Large intestine (tissue), 12 donors: Measurements from ENCODE around the gene KCNT2. TPM values are rescaled to one million over a fixed set of nuclear protein-coding genes. Genes with fewer than 3 reads are reported as not detected.
"Not testable (repeated sequence)": the region's sequence is repeated elsewhere in the genome, so short reads cannot be mapped to it uniquely, and the experiment has no call there.

ENCODE experiments used
- DNase-seq, 2 donors: peaks; one replicate each; pipeline versions ENCODE4 v3.0.0 to v3.0.0-alpha.2; 2013
- H3K27ac ChIP-seq: one replicate; pipeline ENCODE4 v1.5.1; 2013; ENCODE audit warnings: low read length
- H3K27me3 ChIP-seq: 2 replicates; pipeline ENCODE4 v1.6.1; 2013; ENCODE audit warnings: low read length; ENCODE audit not compliant: control insufficient read depth, insufficient read depth
- H3K36me3 ChIP-seq: 2 replicates; pipeline ENCODE4 v1.6.1; 2013; ENCODE audit warnings: low read length; ENCODE audit not compliant: control insufficient read depth, insufficient read depth
- H3K4me1 ChIP-seq: one replicate; pipeline ENCODE4 v1.6.1; 2013; ENCODE audit warnings: low read length; ENCODE audit not compliant: control insufficient read depth, insufficient read depth
- H3K4me3 ChIP-seq: one replicate; pipeline ENCODE4 v1.5.1; 2013; ENCODE audit warnings: low read length
- H3K9me3 ChIP-seq: one replicate; pipeline ENCODE4 v1.6.1; 2013; ENCODE audit warnings: mild to moderate bottlenecking, low read depth, low read length, moderate library complexity; ENCODE audit not compliant: control insufficient read depth
- WGBS: methylation state at CpG from one replicate; pipeline ENCODE4 v1.1.5; 2013; ENCODE audit warnings: low lambda C conversion rate; ENCODE audit not compliant: insufficient coverage; 5-methylcytosine and 5-hydroxymethylcytosine counted together
- long read RNA-seq, 11 donors: transcript quantifications; one replicate each; lab custom pipeline, GENCODE V29; 2026
- polyA plus RNA-seq: library from polyadenylated mRNA; unstranded; fragments of 120-200 nt; gene quantifications from one replicate; pipeline ENCODE4 v1.2.1, GENCODE V29; 2013

Gene KCNT2
- polyA plus RNA-seq, result 3.5 TPM
- long read RNA-seq, donor 1, result 0 reads
- long read RNA-seq, donor 2, result 0 reads
- long read RNA-seq, donor 3, result 0 reads
- long read RNA-seq, donor 4, result 0 reads
- long read RNA-seq, donor 5, result 0 reads
- long read RNA-seq, donor 6, result 0 reads
- long read RNA-seq, donor 7, result 0 reads
- long read RNA-seq, donor 8, result 0 reads
- long read RNA-seq, donor 9, result 0 reads
- long read RNA-seq, donor 10, result 0 reads
- long read RNA-seq, donor 11, result 0 reads

- Histone ChIP-seq H3K4me1 (no peaks in the 10 kb centered on the region), H3K9me3 (peaks cover 5% of the 10 kb centered on the region), H3K4me3 (peak within 1 kb of the TSS; percentile 55), H3K27me3 (peaks cover 18% of the 10 kb centered on the region), H3K27ac (peak within 1 kb of the TSS; percentile 74), H3K36me3 (no peaks in the 10 kb centered on the region)
- no CpG with 5 or more reads among the region's 43 CpGs for WGBS
- peak; percentile 48 to 55 for DNase-seq
Measured at GRCh38 chr1:196608390-196609369, at the start of gene KCNT2. KCNT2 (minus strand) TSS chr1:196608440; CDS start chr1:196608309, 131 bp downstream.

GRCh38 chr1:196655494-196655893, 47.3 kb upstream of the KCNT2 start:
- Histone ChIP-seq H3K36me3 (no peaks in the 10 kb centered on the region), H3K27ac (no peak overlapping the region), H3K27me3 (no peaks in the 10 kb centered on the region), H3K9me3 (no peaks in the 10 kb centered on the region), H3K4me3 (no peak overlapping the region), H3K4me1 (no peaks in the 10 kb centered on the region)
- DNase-seq, result no peak
- 100% methylated on average over 2 of the region's 3 CpGs for WGBS

GRCh38 chr1:196655071-196655470, 46.8 kb upstream of the KCNT2 start:
- Histone ChIP-seq H3K27ac (no peak overlapping the region), H3K4me1 (no peaks in the 10 kb centered on the region), H3K36me3 (no peaks in the 10 kb centered on the region), H3K27me3 (peaks cover under 1% of the 10 kb centered on the region), H3K9me3 (no peaks in the 10 kb centered on the region), H3K4me3 (no peak overlapping the region)
- no peak for DNase-seq
- 80% methylated on average over 1 of the region's 3 CpGs for WGBS

GRCh38 chr1:196654271-196654670, 46.0 kb upstream of the KCNT2 start:
- no peaks in the 10 kb centered on the region for H3K9me3 ChIP-seq
- DNase-seq, result no peak
- H3K4me3 ChIP-seq, result no peak overlapping the region
- no peaks in the 10 kb centered on the region for H3K4me1 ChIP-seq
- WGBS, result 100% methylated on average over 1 of the region's 2 CpGs
- no peaks in the 10 kb centered on the region for H3K36me3 ChIP-seq
- H3K27ac ChIP-seq, result no peak overlapping the region
- peaks cover 4% of the 10 kb centered on the region for H3K27me3 ChIP-seq

GRCh38 chr1:196651637-196652215, 43.5 kb upstream of the KCNT2 start, which contains the start of gene CFH:
CFH (plus strand) TSS chr1:196652043; CDS start chr1:196652118, 75 bp downstream.
- H3K27ac ChIP-seq, result peak within 1 kb of the TSS; percentile 18
- DNase-seq, result peak; percentile 7 to 11
- H3K27me3 ChIP-seq, result peaks cover 4% of the 10 kb centered on the region
- H3K4me3 ChIP-seq, result peak within 1 kb of the TSS; percentile 10
- H3K9me3 ChIP-seq, result no peaks in the 10 kb centered on the region
- no peaks in the 10 kb centered on the region for H3K4me1 ChIP-seq
- WGBS, result 100% methylated on average over 1 of the region's 5 CpGs
- H3K36me3 ChIP-seq, result no peaks in the 10 kb centered on the region

- Histone ChIP-seq H3K27ac (no peak overlapping the region), H3K4me1 (no peaks in the 10 kb centered on the region), H3K36me3 (no peaks in the 10 kb centered on the region), H3K27me3 (peaks cover 4% of the 10 kb centered on the region), H3K4me3 (no peak overlapping the region), H3K9me3 (no peaks in the 10 kb centered on the region)
- 80% methylated on average over 1 of the region's 3 CpGs for WGBS
- DNase-seq, result no peak
Measured at GRCh38 chr1:196651079-196651478, 42.8 kb upstream of the KCNT2 start.

- whole genome bisulfite sequencing, result no CpG with 5 or more reads among the region's 12 CpGs
- Histone ChIP-seq H3K27me3 (peaks cover 4% of the 10 kb centered on the region), H3K4me3 (no peak overlapping the region), H3K27ac (no peak overlapping the region), H3K36me3 (no peaks in the 10 kb centered on the region), H3K9me3 (no peaks in the 10 kb centered on the region), H3K4me1 (no peaks in the 10 kb centered on the region)
- no peak for DNase-seq
Measured at GRCh38 chr1:196650403-196650802, 42.2 kb upstream of the KCNT2 start.

GRCh38 chr1:196649990-196650389, 41.8 kb upstream of the KCNT2 start:
- no peak for DNase-seq
- Histone ChIP-seq H3K27ac (no peak overlapping the region), H3K27me3 (peaks cover 4% of the 10 kb centered on the region), H3K4me3 (no peak overlapping the region), H3K36me3 (no peaks in the 10 kb centered on the region), H3K9me3 (no peaks in the 10 kb centered on the region), H3K4me1 (no peaks in the 10 kb centered on the region)
- WGBS, result no CpG with 5 or more reads among the region's 12 CpGs

- no peaks in the 10 kb centered on the region for H3K27me3 ChIP-seq
- WGBS, result 100% methylated on average over 1 of the region's 1 CpG
- no peak overlapping the region for H3K4me3 ChIP-seq
- H3K27ac ChIP-seq, result no peak overlapping the region
- no peaks in the 10 kb centered on the region for H3K9me3 ChIP-seq
- H3K36me3 ChIP-seq, result no peaks in the 10 kb centered on the region
- no peaks in the 10 kb centered on the region for H3K4me1 ChIP-seq
- DNase-seq, result no peak
Measured at GRCh38 chr1:196640976-196641375, 32.7 kb upstream of the KCNT2 start.

GRCh38 chr1:196639291-196639690, 31.1 kb upstream of the KCNT2 start:
- H3K27ac ChIP-seq, DNase-seq, H3K4me1 ChIP-seq, H3K4me3 ChIP-seq, H3K27me3 ChIP-seq, H3K9me3 ChIP-seq, H3K36me3 ChIP-seq: not testable (repeated sequence)
- no CpG with 5 or more reads among the region's 5 CpGs for WGBS
